HG02623 (cell line): Measurements from ENCODE around the gene ABHD12.
A peak's percentile ranks its signal among the peaks of the same experiment; 100 is the strongest.

Experiments
- ATAC-seq: cut with Tn5 transposase; IDR thresholded peaks from one replicate; pipeline ENCODE4 v1.9.1; 2021; ENCODE audit warnings: moderate library complexity; ENCODE audit not compliant: unreplicated experiment

The ABHD12 gene

DNA sequence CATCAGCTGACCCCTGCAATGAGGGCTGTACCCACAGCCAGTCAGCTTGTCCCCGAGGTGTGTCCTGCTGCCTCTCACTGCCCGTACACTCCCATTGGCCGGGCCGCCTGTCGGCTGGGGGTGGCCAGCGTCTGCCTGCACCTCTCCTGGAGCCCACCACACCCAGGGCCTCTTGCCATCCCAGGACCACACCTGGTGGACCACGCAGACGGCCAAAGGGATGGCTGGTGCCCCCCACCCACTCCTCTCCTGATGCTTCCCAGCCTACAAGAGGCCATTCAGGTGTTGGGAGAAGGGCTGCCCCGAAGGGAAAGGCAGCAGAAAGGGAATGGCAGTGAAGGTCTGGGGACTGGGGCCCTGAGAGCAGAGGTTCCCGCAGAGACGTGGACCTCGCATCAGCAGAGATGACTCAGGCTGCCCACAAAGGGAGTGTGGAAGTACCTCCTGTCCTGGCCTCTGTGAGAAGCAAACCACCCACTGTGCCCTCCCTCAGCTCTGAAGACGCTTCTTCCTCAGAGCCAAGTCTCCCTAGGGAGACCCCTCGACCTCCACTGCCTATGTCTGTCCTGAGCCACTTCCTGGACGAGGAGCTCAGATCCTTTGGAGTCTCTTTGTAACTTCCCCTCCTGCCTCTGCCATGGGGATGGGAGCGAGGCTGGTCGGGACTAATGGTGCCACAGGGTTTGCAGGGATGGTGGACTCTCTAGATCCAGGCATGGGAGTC, 81.8 kb downstream of the ABHD12 start:
- no peak for ATAC-seq

DNA sequence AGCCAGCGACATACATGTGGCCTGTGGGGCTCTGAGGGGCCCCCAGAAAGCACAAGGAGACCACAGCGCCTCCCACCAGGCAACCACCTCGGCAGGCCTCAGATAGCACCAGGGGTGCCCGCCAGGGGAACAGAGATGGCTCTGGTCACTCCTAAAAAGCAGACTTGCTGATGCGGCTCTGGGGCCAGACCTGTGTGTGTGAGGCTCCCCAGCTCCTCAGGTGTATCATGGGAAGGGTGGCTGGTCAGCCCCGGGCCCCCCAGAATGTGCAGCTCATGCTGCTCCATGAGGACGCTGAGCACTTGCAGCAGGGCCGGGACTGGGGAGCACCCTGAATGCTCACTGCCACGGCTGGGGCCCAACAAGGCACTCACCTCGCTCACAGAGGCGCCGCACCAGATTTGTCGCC, 82.5 kb downstream of the ABHD12 start:
- no peak for ATAC-seq

DNA sequence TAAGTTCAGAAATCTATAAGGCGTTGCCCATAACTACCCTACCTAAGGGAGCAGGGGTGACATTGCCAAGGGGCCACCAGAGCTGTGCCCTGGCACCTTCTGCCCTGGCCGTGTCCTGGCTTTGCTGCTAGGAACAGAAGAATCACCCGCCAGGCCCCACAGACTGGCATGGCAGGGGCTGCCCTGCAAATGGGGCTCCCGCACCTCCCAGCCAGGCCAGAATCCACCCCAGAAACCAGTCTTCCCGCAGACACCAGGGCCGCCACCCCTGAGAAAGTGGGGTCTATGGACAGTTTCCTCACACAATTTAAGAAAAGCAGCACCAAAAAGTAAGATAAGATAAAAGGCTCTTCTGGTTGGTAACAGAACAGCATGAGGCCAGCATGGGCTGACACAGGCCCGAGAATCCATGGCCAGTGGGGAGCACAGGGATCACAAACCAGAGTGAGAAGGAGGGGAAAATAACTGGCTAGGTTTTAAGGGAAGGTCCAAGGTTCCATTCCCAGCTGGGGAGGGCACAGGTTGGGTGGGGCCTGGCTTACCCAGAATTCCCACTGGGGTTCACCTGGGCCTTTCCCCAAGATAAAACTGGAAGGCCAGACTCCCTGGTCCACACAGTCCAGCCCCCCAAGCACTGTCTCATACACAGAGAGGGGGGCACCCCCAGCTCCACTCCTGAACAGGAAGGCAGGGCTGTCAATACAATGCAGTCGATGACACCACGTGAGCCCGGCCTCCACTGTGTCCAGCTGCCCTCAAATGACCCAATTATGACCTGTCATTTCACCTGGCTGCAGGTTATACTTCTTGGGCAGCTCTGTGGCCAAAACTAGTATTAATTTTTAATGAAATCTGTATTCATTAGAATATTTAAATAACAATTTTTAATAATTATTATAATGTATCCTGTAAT, 83.4 kb downstream of the ABHD12 start:
- no peak for ATAC-seq

DNA sequence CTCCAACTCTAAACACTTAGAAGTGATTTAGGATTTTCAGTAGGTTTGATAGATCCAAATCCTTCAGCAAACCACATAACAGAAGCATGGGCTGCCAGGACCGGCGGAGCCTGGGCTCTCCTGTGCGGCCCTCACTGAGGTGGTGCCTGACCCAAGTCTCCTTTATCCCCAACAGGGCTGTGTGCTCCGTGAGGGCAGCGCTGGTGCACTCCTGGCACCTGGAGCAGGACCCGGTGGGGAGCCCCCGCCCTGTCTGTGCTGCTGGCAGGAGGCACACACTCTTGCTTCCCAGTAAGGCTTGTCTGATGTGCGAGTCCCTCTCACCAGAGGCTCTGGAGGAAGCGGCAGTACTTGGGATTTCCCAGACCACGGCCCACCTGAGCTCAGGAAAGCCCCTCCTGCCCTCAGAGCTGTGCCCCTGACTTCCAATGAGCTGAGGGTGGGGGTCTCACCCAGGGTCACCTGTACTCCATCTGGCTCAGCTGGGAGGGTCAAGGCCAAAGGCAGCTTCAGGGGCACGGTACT, 86.5 kb downstream of the ABHD12 start:
- no peak for ATAC-seq

DNA sequence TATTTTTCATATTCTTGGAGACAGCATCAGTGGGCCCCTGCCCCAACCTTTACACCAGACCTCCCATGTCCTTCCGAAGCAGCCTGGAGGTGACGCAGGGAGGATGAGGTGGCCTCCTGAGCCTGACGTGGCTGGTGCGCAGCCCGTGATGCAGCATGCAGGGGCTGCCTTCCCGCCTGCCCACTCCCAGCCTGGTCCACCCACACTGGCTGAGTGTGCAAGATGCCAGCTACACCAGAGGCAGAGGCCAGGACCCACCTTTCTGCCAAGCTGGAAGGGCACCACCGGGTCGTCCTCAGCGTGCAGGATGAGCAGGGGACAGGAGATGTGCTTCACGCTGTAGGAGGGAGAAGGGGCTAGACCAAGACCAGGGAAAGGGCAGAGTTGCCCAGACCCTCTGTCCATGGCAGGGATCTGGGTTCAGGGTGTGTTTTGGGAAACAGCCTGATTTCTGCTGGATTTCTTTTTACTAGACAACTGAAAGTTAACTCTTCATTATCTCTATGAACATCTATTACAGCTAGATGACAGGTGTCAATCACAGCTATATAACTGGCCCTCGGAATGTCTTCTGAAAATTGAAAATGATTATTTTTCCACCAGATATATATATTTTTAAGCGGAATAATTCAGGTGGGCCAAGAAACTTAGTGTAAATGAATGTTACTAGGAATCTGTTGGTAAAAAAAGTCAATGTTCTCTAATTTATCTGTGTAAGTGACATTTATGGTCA, 87.2 kb downstream of the ABHD12 start:
- no peak for ATAC-seq

DNA sequence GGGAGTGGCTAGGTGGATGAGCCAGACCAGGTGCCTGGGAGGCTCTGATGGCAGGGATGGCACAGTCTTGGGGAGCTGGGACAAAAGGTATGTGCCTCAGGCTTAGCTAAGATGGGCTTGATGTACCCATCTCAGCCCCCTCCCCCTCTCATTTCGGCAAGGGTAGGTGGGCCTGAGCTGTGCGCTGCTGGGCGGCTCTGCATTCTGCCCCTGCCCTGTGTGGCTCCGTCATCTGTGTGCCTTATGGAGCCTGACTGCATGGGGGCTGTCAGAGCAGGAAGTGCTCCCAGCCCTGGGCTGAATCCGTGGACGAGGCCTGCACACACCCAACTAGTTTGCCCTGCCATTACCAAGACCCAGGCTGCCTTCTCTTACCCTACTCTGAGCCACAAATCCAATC, 88.0 kb downstream of the ABHD12 start:
- ATAC-seq: no peak

DNA sequence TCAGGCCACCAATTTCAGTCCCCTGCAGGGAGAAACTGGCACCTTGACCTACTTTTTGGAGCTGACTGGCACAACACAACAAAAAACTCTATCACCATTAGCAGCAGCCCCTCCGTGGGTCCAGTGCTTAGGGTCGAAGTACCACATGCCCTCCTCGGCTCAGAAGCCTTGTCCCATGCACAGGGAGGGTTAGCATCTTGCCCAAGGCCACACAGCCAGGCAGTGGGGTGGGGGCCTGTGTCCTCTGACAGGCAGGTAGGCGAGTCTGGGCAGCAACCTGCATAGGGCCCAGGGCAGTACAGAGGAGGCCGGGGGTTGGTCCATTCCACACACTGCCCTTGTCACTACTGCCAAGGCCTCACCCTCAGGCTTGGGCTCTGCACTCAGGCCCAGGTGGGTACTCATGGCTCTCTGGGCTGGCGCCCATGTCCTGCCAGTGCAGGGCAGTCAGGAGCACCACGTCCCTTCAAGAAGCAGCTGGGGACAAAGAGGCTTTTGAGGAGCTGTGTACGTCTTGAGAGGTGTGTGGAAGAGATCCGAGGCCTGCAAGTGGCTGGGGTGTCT, 89.2 kb downstream of the ABHD12 start:
- no peak for ATAC-seq

DNA sequence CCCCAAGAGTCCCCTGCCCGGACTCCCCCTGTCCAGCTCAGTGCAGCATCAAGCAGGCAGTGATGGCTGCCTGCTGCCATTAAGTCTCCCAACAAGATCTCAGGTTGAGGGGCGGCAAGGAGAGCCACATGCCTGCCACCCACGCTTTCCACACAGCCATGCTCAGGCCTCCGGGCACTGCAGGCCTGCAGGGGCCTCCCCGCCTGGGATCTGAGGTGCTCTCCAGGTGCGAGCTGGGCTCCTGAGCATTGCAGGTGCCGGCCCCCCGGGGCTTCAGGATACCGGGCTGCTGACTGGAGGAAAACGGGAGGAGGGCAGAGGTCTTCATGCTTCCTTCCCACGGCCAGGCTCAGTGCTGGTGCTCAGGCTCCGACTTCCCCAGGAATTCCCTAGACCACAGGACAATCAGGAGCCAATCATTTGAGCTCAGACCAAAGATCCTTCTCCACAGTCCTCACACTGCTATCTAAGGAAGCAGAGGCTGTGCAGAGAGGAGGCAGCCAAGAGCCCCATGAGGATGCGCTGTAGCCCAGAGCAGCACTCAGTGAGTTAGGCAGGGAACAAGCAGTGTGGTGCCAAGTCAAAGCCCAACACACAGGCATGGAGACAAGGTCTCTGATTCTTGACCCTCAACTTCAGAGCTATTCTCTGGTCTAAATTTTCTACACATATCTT, 90.0 kb downstream of the ABHD12 start:
- ATAC-seq: no peak

DNA sequence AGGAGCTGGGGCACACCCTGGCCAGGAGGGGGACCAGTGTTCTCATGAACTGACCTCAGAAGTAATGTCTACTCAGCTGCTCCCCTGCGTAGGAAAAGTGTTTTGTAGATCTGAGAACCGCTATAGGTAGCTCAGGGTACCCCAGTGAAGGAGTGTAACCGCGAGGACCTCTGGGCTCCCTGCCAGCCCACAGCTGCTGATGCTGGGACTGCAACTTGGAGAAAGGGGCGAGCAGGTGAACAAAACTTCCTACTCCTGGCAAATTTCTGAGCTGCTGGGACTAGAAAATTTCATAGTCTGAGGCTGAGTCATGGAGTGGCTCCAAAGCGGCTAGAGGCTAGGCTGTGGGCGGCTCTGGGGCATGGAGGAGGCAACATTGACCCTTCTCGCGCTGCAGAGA, 90.8 kb downstream of the ABHD12 start:
- ATAC-seq: no peak

DNA sequence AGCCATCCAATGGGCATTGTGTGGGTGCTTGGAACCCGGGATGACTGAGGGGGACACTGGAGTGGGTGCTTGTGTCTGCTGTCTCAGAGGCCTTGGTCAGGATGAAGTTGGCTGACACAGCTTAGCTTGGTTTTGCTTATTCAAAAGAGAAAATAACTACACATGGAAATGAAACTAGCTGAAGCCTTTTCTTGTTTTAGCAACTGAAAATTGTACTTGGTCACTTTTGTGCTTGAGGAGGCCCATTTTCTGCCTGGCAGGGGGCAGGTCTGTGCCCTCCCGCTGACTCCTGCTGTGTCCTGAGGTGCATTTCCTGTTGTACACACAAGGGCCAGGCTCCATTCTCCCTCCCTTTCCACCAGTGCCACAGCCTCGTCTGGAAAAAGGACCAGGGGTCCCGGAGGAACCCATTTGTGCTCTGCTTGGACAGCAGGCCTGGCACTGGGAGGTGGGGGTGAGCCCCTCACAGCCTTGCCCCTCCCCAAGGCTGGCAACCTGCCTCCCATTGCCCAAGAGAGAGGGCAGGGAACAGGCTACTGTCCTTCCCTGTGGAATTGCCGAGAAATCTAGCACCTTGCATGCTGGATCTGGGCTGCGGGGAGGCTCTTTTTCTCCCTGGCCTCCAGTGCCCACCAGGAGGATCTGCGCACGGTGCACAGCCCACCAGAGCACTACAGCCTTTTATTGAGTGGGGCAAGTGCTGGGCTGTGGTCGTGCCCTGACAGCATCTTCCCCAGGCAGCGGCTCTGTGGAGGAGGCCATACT, 93.3 kb downstream of the ABHD12 start:
- peak; percentile 59 for ATAC-seq

DNA sequence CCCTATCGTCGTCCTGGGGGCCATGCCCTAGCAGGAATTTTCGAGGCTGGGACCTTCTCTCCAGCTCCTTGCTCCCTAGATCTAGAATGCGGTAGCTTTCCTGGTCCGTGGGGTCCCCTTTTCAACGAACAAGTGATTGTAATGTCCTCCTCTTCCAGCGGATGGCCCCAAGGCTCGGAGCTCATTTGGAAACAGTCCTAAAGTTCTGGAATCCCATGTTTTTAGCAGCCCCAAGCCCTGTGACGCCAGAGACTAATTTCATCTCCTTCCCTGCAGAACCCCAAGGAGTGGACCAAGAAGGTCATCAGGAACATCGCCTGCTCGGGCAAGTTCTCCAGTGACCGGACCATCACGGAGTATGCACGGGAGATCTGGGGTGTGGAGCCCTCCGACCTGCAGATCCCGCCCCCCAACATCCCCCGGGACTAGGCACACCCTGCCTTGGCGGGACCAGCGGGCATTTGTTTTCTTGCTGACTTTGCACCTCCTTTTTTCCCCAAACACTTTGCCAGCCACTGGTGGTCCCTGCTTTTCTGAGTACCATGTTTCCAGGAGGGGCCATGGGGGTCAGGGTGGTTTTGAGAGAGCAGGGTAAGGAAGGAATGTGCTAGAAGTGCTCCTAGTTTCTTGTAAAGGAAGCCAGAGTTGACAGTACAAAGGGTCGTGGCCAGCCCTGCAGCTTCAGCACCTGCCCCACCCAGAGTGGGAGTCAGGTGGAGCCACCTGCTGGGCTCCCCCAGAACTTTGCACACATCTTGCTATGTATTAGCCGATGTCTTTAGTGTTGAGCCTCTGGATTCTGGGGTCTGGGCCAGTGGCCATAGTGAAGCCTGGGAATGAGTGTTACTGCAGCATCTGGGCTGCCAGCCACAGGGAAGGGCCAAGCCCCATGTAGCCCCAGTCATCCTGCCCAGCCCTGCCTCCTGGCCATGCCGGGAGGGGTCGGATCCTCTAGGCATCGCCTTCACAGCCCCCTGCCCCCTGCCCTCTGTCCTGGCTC, 94.2 kb downstream of the ABHD12 start:
- peak; percentile 18 for ATAC-seq

DNA sequence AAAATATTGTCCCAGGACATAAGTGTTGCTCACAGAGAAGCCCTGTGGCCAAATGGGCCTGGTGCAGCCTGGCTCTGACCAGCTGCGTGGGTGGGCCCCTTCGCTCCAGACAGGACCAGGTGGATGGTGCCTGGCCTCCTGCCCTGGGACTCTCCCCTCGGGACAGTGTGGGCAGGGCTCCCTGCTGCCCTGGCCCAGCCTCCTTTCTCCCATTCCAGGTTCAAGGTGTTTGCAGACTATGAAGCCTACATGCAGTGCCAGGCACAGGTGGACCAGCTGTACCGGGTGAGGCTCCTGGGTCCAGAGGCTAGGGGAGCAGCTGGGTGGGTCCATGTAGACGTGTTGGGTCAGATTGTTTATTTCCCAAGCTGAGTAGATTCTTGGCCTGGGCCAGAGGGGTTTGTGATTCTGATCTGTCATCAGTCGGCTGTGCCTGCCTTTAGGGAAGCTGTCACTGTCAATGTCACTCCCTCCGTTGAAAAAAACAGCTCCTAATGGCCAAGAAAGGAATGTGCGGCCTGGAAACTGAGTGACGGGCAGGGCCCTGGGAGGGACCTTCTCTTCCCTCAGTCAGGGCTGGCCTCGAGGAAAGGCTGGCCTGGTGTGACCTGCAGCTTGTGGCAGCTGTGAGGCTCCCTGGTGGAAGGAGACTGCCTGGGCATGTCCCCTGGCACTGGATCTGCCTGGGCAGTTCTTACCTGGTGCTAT, 95.1 kb downstream of the ABHD12 start:
- ATAC-seq: no peak

DNA sequence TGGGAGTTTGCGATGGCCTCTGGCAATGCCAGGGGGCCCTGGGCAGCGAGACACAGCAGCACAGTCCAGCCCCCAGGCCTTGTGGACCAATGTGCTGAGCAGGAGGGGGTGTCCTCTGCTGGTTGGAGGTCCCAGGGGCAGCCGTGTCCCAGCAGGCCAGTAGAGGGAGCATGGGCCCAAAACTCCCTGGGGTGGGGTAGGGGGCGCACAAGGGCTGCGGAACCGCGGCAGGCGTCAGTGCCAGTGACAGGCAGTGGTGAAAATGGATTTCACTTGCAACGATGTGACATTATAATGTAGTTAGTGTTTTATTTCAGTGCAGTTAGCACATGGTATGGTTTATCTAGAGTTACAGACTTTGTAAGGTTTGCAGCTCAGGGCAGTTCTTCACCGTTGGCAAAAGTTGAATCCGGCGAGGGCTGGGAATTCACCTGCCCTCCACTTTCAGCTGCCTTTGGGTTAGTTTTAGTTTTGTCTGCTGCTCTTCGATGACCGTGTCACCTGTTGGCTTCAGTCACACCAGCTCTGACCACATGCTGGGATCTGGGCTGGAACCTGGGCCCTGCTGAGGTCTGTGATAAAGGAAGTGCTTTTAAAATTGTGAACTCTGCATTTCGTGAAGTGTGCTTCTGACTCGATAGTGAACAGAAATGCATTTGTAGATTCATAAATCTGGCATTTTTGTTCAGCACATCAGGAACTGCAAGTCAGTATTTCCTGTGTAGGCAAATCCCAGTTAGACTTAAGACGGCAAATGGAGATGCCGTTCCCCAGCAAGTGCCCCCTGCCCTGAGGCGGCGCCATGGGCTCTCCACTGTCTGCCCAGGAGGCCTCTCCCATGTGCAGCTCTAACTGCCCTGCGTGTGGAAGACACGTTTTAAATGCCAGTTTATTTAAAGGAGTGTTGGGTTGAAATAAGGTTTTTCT, 95.9 kb downstream of the ABHD12 start:
- ATAC-seq: no peak

DNA sequence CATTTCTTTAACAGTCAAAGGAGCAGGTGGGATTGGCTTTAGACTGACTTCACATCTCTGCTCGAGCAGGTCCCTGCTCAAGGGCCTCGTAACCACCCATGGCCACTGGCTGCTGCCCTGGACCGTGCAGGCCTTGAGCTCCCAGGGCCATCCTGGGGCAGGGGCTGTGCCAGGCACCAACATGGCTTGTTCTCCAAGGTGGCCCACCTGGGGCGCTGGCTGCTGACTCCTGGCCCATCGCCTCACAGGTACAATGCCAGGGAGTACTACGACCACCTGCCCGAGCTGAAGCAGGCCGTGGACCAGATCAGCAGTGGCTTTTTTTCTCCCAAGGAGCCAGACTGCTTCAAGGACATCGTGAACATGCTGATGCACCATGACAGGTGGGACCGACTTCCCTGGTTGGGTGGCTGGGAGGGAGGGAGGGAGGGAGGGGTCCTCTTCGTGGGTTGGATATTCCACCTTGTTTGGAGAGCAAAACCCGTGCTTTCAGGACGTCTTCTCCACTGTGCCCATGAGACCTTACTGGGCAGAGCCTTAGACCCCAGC, 96.7 kb downstream of the ABHD12 start:
- ATAC-seq: no peak

DNA sequence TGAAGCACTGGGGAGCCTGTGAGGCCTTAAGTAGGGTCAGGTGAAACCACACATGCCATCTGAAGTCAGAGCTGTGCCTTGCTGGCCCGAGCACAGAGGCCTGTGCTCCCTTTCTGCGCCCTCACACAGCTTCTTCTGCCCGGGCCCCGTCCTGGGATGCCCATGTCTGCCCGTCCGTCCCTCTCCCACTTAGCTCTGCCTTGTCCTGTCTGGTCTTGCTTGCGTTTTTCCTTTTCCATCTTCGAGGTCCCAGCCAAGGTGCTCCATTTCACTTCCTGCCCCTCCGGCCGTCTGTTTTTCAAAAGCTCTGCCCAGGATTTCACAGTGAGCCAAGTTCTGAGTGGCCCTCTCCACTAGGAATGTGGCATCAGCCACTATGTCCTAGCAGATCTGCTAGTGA, 97.1 kb downstream of the ABHD12 start:
- no peak for ATAC-seq

DNA sequence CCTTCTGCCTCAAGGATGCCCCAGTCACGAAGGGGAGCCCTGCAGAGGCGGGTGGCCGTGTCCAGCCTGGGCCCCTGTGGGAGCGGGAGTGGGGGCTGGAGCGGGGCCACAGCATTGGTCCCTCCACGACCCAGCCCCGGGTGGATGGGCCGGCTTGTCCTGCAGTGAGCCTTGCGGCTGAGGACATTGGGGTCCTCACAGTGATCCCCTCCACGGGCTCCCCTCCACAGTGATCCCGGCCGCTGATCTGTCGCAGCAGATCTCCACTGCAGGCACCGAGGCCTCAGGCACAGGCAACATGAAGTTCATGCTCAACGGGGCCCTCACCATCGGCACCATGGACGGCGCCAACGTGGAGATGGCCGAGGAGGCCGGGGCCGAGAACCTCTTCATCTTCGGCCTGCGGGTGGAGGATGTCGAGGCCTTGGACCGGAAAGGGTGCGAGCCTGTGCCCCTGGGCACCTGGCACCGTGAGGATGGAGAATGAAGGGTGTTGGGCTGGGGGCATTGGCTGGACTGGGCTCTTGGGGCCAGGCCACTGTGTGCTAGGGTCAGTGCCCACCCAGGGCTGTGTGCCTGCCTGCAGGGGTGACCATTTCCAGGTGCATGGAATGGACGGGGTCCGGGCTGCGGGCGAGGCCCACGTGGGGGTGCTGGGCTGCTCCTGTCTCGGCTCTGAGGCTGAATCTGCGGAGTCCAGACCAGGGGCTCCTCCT, 98.3 kb downstream of the ABHD12 start:
- ATAC-seq: no peak
